Measurements from ENCODE around the gene IL1RAPL2. TPM values are rescaled to one million over a fixed set of nuclear protein-coding genes. Genes with fewer than 3 reads are reported as not detected.

The IL1RAPL2 gene
- total RNA-seq, 1 experiment from 2014 or later, result 1.6 TPM

DNA sequence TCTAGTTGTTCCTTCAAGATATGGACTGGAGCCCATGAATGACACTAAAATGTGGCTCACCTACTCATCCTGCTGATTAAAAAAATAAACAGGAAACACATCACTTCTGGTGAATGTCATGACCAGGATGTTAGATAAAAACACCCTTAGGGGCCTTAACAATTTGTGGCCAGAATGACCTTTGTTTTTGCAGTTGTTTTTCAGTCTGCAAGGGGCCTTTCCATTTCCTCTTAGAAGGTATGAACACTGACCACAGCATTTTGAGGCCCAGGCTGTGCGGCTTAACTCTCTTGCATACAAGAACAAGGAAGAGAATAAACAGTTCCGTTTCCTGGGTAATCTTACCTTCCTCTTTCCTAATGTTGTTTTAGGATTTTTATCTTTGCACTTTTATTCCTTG lies 113.2 kb downstream of the IL1RAPL2 start:
- H3K27me3 ChIP-seq (ENCODE audit: insufficient read depth, low read depth), result no peaks in the 10 kb centered on the region
- no peaks in the 10 kb centered on the region for H3K36me3 ChIP-seq (ENCODE audit: low read depth)
- CTCF ChIA-PET, result no interaction called here
- no peak for TF ChIP-seq EZH2 (IDR thresholded peaks at IDR 0.05; ENCODE audit: low read depth)
- TF ChIP-seq, protein P1, sequence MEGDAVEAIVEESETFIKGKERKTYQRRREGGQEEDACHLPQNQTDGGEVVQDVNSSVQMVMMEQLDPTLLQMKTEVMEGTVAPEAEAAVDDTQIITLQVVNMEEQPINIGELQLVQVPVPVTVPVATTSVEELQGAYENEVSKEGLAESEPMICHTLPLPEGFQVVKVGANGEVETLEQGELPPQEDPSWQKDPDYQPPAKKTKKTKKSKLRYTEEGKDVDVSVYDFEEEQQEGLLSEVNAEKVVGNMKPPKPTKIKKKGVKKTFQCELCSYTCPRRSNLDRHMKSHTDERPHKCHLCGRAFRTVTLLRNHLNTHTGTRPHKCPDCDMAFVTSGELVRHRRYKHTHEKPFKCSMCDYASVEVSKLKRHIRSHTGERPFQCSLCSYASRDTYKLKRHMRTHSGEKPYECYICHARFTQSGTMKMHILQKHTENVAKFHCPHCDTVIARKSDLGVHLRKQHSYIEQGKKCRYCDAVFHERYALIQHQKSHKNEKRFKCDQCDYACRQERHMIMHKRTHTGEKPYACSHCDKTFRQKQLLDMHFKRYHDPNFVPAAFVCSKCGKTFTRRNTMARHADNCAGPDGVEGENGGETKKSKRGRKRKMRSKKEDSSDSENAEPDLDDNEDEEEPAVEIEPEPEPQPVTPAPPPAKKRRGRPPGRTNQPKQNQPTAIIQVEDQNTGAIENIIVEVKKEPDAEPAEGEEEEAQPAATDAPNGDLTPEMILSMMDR (conservative IDR thresholded peaks at IDR 0.05), result no peak
- no peaks in the 10 kb centered on the region for H4K20me1 ChIP-seq (ENCODE audit: insufficient read depth)
- H3K27ac ChIP-seq, result peak overlapping the region; percentile 57
- peak overlapping the region; percentile 30; the same call in 1 of the 2 replicates for H2AFZ ChIP-seq
- no TSS peak for BruUV-seq (replicated peaks)
- DNase-seq, result peak; percentile 22 to 85
- H3K9me2 ChIP-seq (ENCODE audit: insufficient read depth), result no peaks in the 10 kb centered on the region
- H3K9me3 ChIP-seq (ENCODE audit: insufficient read depth, low read depth), result no peaks in the 10 kb centered on the region
- H3K4me1 ChIP-seq (replicated peaks; ENCODE audit: insufficient read depth), result peaks cover 26% of the 10 kb centered on the region
- POLR2A ChIA-PET (ENCODE audit: unreplicated experiment), result interaction anchor here (0.8 kb wide), 1 partner anchor 451 kb away, joined by 4 read pairs; no protein-coding TSS in a partner anchor
- intact Hi-C loops (cut with micrococcal nuclease; ENCODE audit: unreplicated experiment), result no loop called here
- peaks cover 10% of the 10 kb centered on the region for H3F3A ChIP-seq (ENCODE audit: insufficient read depth, low read depth)
- H3K4me3 ChIP-seq, result no peak overlapping the region
- peak overlapping the region; percentile 39 for H3K4me2 ChIP-seq
- no peaks in the 10 kb centered on the region for H3K79me2 ChIP-seq (ENCODE audit: low read depth)

DNA sequence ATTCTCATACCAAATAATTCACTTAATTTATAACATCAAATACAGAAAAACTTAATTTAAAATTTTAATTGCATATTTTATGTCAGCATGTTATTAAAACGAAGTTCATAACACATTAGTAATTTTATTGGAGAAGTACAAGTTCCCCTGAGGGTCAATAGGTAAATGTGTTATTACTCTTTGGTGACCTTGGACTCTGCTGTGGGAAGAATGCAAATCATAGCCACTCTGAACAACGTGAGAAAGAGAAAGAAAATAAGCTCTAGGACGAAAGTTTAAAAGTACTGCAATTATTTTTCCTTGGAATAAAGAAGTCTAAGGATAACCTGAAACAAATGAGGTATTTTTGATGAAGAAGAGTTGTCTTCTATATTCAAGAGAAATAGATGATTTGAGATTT lies 115.2 kb downstream of the IL1RAPL2 start:
- H3K27me3 ChIP-seq (ENCODE audit: insufficient read depth, low read depth), result no peaks in the 10 kb centered on the region
- DNase-seq, result no peak
- CTCF ChIA-PET, result no interaction called here
- H3F3A ChIP-seq (ENCODE audit: insufficient read depth, low read depth), result peaks cover 10% of the 10 kb centered on the region
- no peak overlapping the region for H3K27ac ChIP-seq
- no peak overlapping the region for H3K4me2 ChIP-seq
- no peaks in the 10 kb centered on the region for H3K36me3 ChIP-seq (ENCODE audit: low read depth)
- peaks cover 26% of the 10 kb centered on the region for H3K4me1 ChIP-seq (replicated peaks; ENCODE audit: insufficient read depth)
- no peak for TF ChIP-seq EZH2 (IDR thresholded peaks at IDR 0.05; ENCODE audit: low read depth)
- no TSS peak for BruUV-seq (replicated peaks)
- intact Hi-C loops (cut with micrococcal nuclease; ENCODE audit: unreplicated experiment), result no loop called here
- H3K4me3 ChIP-seq, result no peak overlapping the region
- no peaks in the 10 kb centered on the region for H3K9me2 ChIP-seq (ENCODE audit: insufficient read depth)
- H2AFZ ChIP-seq, result no peak overlapping the region
- no peaks in the 10 kb centered on the region for H3K9me3 ChIP-seq (ENCODE audit: insufficient read depth, low read depth)
- POLR2A ChIA-PET (ENCODE audit: unreplicated experiment), result no interaction called here
- H3K79me2 ChIP-seq (ENCODE audit: low read depth), result no peaks in the 10 kb centered on the region
- no peaks in the 10 kb centered on the region for H4K20me1 ChIP-seq (ENCODE audit: insufficient read depth)

DNA sequence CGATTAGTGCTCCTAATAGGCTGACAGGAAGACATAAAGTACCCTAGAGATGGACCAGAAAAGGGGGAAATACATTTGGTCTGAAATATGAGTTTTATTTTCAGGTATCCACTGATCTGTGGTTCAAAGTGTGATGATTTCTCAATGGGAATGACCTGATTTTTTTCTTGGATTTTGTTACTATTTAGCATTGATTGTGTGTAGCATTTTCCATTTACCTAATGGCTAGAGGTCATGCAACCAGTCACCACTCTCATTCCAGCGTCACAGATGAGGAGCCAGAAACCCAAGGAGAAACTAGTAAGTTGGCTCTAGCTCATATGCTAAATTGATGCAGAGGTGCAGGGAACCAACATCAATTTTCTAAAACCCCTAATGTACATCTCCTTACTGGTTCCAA lies 118.1 kb downstream of the IL1RAPL2 start:
- no TSS peak for BruUV-seq (replicated peaks)
- no peaks in the 10 kb centered on the region for H3K9me3 ChIP-seq (ENCODE audit: insufficient read depth, low read depth)
- peaks cover 10% of the 10 kb centered on the region for H3F3A ChIP-seq (ENCODE audit: insufficient read depth, low read depth)
- no peaks in the 10 kb centered on the region for H3K79me2 ChIP-seq (ENCODE audit: low read depth)
- H4K20me1 ChIP-seq (ENCODE audit: insufficient read depth), result no peaks in the 10 kb centered on the region
- no peak overlapping the region for H3K27ac ChIP-seq
- intact Hi-C loops (cut with micrococcal nuclease; ENCODE audit: unreplicated experiment), result no loop called here
- H3K4me2 ChIP-seq, result no peak overlapping the region
- no peak overlapping the region for H3K4me3 ChIP-seq
- peaks cover 19% of the 10 kb centered on the region for H3K4me1 ChIP-seq (replicated peaks; ENCODE audit: insufficient read depth)
- no peaks in the 10 kb centered on the region for H3K27me3 ChIP-seq (ENCODE audit: insufficient read depth, low read depth)
- no peak for TF ChIP-seq EZH2 (IDR thresholded peaks at IDR 0.05; ENCODE audit: low read depth)
- POLR2A ChIA-PET (ENCODE audit: unreplicated experiment), result no interaction called here
- H3K9me2 ChIP-seq (ENCODE audit: insufficient read depth), result no peaks in the 10 kb centered on the region
- no peak for DNase-seq
- no peaks in the 10 kb centered on the region for H3K36me3 ChIP-seq (ENCODE audit: low read depth)
- CTCF ChIA-PET, result no interaction called here
- no peak overlapping the region for H2AFZ ChIP-seq

DNA sequence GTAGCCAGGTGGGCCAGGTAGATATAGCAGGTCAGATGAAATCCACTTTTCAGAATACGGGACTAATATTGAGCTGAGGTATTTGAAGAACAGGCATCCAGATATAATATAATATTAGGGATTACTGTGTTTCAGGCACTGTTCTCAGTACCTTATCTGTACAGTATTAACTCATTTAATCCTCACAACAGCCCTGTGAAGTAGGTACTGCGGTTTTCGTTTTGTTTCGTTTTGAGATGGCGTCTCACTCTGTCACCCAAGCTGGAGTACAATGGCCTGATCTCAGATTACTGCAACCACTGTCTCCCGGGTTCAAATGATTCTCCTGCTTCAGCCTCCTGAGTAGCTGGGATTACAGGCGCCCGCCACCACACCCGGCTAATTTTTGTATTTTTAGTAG lies 129.6 kb downstream of the IL1RAPL2 start:
- POLR2A ChIA-PET (ENCODE audit: unreplicated experiment), result no interaction called here

More for the DNA sequence above, 129.6 kb downstream of the IL1RAPL2 start:
- no peak for TF ChIP-seq EZH2 (IDR thresholded peaks at IDR 0.05; ENCODE audit: low read depth)
- TF ChIP-seq, protein P1 (conservative IDR thresholded peaks at IDR 0.05), result no peak
- Histone ChIP-seq H3K27ac (no peak overlapping the region), H2AFZ (no peak overlapping the region), H3K9me3 (ENCODE audit: insufficient read depth, low read depth) (no peaks in the 10 kb centered on the region), H3K4me1 (replicated peaks; ENCODE audit: insufficient read depth) (no peaks in the 10 kb centered on the region), H3K4me3 (no peak overlapping the region), H4K20me1 (ENCODE audit: insufficient read depth) (no peaks in the 10 kb centered on the region), H3K79me2 (ENCODE audit: low read depth) (no peaks in the 10 kb centered on the region), H3F3A (ENCODE audit: insufficient read depth, low read depth) (no peaks in the 10 kb centered on the region), H3K27me3 (ENCODE audit: insufficient read depth, low read depth) (no peaks in the 10 kb centered on the region), H3K4me2 (no peak overlapping the region), H3K36me3 (ENCODE audit: low read depth) (no peaks in the 10 kb centered on the region), H3K9me2 (ENCODE audit: insufficient read depth) (no peaks in the 10 kb centered on the region)
- CTCF ChIA-PET, result no interaction called here
- BruUV-seq (replicated peaks), result no TSS peak
- DNase-seq, result no peak
- intact Hi-C loops (cut with micrococcal nuclease; ENCODE audit: unreplicated experiment), result no loop called here

All from PC-9 (cell line).